Common myeloid progenitor, CD34-positive (primary cell): ENCODE results near the gene PITPNC1.
A peak's percentile ranks its signal among the peaks of the same experiment; 100 is the strongest.

ENCODE experiments used
- CTCF ChIA-PET: fragments of 350-600 bp; sonication (Branson Sonifier 250); formaldehyde crosslinking; loops from one replicate; lab custom pipeline; 2021; ENCODE audit warnings: antibody characterized with exemption; lab: Charles Lee
- POLR2A ChIA-PET: fragments of 350-600 bp; sonication (Branson Sonifier 250); formaldehyde crosslinking; loops from one replicate; lab custom pipeline; 2021; ENCODE audit warnings: antibody characterized with exemption; lab: Charles Lee
- DNase-seq, 3 donors: peaks; one replicate each; pipeline versions ENCODE4 v3.0.0 to v3.0.0-alpha.2; 2013
- H3K27ac ChIP-seq, 2 experiments: 1 replicate in 1 of 2; 2 replicates in 1 of 2; pipeline ENCODE4 v1.7.0; 2013; ENCODE audit warnings: inconsistent platforms in 2 of 2, low read length in 2 of 2, mild to moderate bottlenecking in 2 of 2, low read depth in 1 of 2, moderate library complexity in 1 of 2; ENCODE audit not compliant: severe bottlenecking in 2 of 2, insufficient read depth in 1 of 2, poor library complexity in 1 of 2
- H3K27me3 ChIP-seq, 5 experiments: replicated peaks in 2 of 5; 1 replicate in 3 of 5; 2 replicates in 2 of 5; pipeline versions ENCODE4 v1.6.1 to v1.7.0; 2013; ENCODE audit warnings: low read length in 4 of 5, mild to moderate bottlenecking in 2 of 5, moderate library complexity in 2 of 5, inconsistent platforms in 1 of 5; ENCODE audit not compliant: insufficient read depth in 5 of 5, control insufficient read depth in 4 of 5
- H3K36me3 ChIP-seq, 4 experiments: 1 replicate in 2 of 4; 2 replicates in 2 of 4; pipeline versions ENCODE4 v1.6.1 to v1.7.0; 2013; ENCODE audit warnings: low read length in 3 of 4, control low read depth in 1 of 4, mild to moderate bottlenecking in 1 of 4; ENCODE audit not compliant: control insufficient read depth in 4 of 4, insufficient read depth in 4 of 4
- H3K4me1 ChIP-seq, 4 experiments: 1 replicate in 3 of 4; 2 replicates in 1 of 4; pipeline versions ENCODE4 v1.6.1 to v1.7.1; 2013; ENCODE audit warnings: low read length in 3 of 4, mild to moderate bottlenecking in 3 of 4, control low read depth in 1 of 4, inconsistent platforms in 1 of 4, moderate library complexity in 1 of 4; ENCODE audit not compliant: control insufficient read depth in 4 of 4, insufficient read depth in 4 of 4; ENCODE audit errors: control extremely low read depth in 1 of 4
- H3K4me3 ChIP-seq, 7 experiments: 1 replicate in 4 of 7; 2 replicates in 3 of 7; pipeline versions ENCODE4 v1.5.1 to v1.7.0; 2013; ENCODE audit warnings: mild to moderate bottlenecking in 7 of 7, low read length in 6 of 7, moderate library complexity in 6 of 7, inconsistent platforms in 2 of 7, low read depth in 2 of 7, control low read depth in 1 of 7; ENCODE audit not compliant: insufficient read depth in 4 of 7, control insufficient read depth in 1 of 7; ENCODE audit errors: extremely low read depth in 1 of 7
- H3K9me3 ChIP-seq, 5 experiments: 1 replicate in 4 of 5; 2 replicates in 1 of 5; pipeline versions ENCODE4 v1.6.1 to v1.7.1; 2013; ENCODE audit warnings: low read length in 4 of 5, mild to moderate bottlenecking in 2 of 5, inconsistent platforms in 1 of 5, low read depth in 1 of 5, moderate library complexity in 1 of 5; ENCODE audit not compliant: control insufficient read depth in 4 of 5, insufficient read depth in 2 of 5; ENCODE audit errors: control extremely low read depth in 1 of 5
- WGBS: methylation state at CpG from one replicate; pipeline ENCODE4 v1.1.5; 2013; ENCODE audit not compliant: insufficient coverage; 5-methylcytosine and 5-hydroxymethylcytosine counted together

The PITPNC1 gene

GRCh38 chr17:67659028-67659427 lies 281.9 kb downstream of the PITPNC1 start:
- peaks cover 1 to 17% (median 10%) of the 10 kb centered on the region in 5 experiments for H3K9me3 ChIP-seq
- ChIA-PET CTCF (interaction anchor here (0.5 to 1.0 kb wide), 3 partner anchors 8 to 283 kb away, joined by 3 read pairs; no protein-coding TSS in a partner anchor), POLR2A (no interaction called here)
- H3K27me3 ChIP-seq: no peaks in the 10 kb centered on the region
- no peak overlapping the region for H3K4me3 ChIP-seq
- no peak overlapping the region for H3K27ac ChIP-seq
- no peaks in the 10 kb centered on the region for H3K36me3 ChIP-seq
- WGBS: 100% methylated on average over 1 of the region's 1 CpG
- peak in 2 of 3 donors; percentile 12 to 19 for DNase-seq
- no peaks in the 10 kb centered on the region for H3K4me1 ChIP-seq

GRCh38 chr17:67662712-67663111 lies 285.6 kb downstream of the PITPNC1 start:
- POLR2A ChIA-PET: no interaction called here
- Histone ChIP-seq H3K36me3 (no peaks in the 10 kb centered on the region), H3K9me3 (peaks cover under 1 to 17% (median 10%) of the 10 kb centered on the region in 5 experiments), H3K27me3 (no peaks in the 10 kb centered on the region), H3K27ac (no peak overlapping the region), H3K4me3 (no peak overlapping the region), H3K4me1 (no peaks in the 10 kb centered on the region)
- CTCF ChIA-PET: no interaction called here
- no peak for DNase-seq

DNA sequence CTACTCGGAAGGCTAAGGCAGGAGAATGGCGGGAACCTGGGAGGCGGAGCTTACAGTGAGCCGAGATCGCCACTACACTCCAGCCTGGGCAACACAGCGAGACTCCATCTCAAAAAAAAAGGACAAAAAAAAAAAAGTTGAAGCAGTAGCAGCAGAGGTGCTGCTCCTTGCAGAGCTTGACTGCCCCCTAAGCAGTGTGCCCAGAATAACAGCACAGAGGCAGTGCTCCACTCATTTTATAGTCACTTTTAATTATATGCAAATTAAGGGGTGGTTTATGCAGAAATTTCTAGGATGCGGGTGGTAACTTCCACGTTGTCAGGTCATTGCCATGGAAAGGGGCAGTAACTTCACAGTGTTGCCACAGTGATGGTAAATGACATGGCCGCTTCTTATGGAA lies 286.4 kb downstream of the PITPNC1 start:
- Histone ChIP-seq H3K27ac (no peak overlapping the region), H3K27me3 (no peaks in the 10 kb centered on the region), H3K4me3 (no peak overlapping the region), H3K9me3 (peaks cover 0 to 9% (median 4%) of the 10 kb centered on the region in 5 experiments), H3K36me3 (no peaks in the 10 kb centered on the region), H3K4me1 (no peaks in the 10 kb centered on the region)
- POLR2A ChIA-PET: no interaction called here
- CTCF ChIA-PET: no interaction called here
- DNase-seq: peak in 1 of 3 donors; percentile 2
- 97% methylated on average over 9 of the region's 9 CpGs for WGBS

GRCh38 chr17:67666028-67666427 lies 288.9 kb downstream of the PITPNC1 start:
- no peak overlapping the region for H3K27ac ChIP-seq
- ChIA-PET POLR2A (no interaction called here), CTCF (interaction anchor here (1.1 kb wide), 1 partner anchor 21 kb away, joined by 4 read pairs; no protein-coding TSS in a partner anchor)
- H3K9me3 ChIP-seq: peaks cover 0 to 2% (median 0%) of the 10 kb centered on the region in 5 experiments
- no peaks in the 10 kb centered on the region for H3K4me1 ChIP-seq
- H3K27me3 ChIP-seq: no peaks in the 10 kb centered on the region
- DNase-seq: no peak
- peaks cover 0 to 4% (median 1%) of the 10 kb centered on the region in 4 experiments for H3K36me3 ChIP-seq
- H3K4me3 ChIP-seq: no peak overlapping the region
- WGBS: 100% methylated on average over 3 of the region's 4 CpGs

DNA sequence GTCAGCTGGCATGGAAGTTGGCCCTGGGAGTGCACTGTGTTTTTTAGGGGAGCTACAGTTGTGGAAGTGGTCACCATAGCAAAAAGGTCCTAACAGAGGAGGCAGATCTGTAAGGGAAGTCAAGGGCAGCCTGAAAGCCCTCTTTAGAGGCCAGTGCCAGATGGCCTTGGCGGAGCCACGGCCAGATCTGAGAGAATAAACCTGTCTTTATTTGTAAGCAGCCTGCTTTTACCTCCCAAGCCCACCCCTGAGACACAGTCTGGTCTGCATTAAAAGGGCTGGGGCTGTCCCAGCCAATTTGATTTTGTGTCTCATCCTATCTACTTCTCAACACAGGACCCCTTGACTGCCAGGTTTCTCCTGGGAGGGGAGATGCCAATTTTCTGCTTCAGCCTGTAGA lies 289.6 kb downstream of the PITPNC1 start:
- H3K27ac ChIP-seq: no peak overlapping the region
- no peaks in the 10 kb centered on the region for H3K4me1 ChIP-seq
- POLR2A ChIA-PET: no interaction called here
- DNase-seq: no peak
- 100% methylated on average over 2 of the region's 2 CpGs for WGBS
- H3K4me3 ChIP-seq: no peak overlapping the region
- CTCF ChIA-PET: interaction anchor here (0.7 to 1.1 kb wide), 2 partner anchors 8 to 21 kb away, joined by 3 to 4 read pairs; no protein-coding TSS in a partner anchor
- H3K9me3 ChIP-seq: peaks cover 0 to 2% (median 0%) of the 10 kb centered on the region in 5 experiments
- H3K36me3 ChIP-seq: peaks cover 0 to 4% (median 1%) of the 10 kb centered on the region in 4 experiments
- no peaks in the 10 kb centered on the region for H3K27me3 ChIP-seq

DNA sequence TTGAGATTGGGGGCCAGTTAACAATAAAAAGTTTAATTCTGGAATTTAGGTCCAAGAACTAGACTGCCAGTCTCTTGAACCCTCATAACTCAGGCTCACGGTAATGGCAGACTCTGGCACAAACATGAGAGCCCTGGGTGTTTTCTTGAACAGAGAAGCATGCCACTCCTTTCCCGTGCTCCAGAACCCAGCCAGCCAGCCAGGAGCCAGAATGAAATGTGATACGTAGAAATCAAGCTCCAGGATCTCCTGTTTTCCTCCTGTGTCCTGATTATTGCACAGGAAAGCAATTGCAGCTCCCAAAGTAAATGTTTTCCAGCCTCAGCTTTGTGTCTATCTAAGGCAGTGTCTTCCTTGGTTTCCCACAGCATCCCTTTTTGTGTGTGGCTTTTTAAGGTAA lies 294.4 kb downstream of the PITPNC1 start:
- H3K36me3 ChIP-seq: peaks cover 2 to 7% (median 4%) of the 10 kb centered on the region in 4 experiments
- no peak overlapping the region for H3K4me3 ChIP-seq
- H3K27ac ChIP-seq: no peak overlapping the region
- ChIA-PET POLR2A (no interaction called here), CTCF (no interaction called here)
- H3K4me1 ChIP-seq: no peaks in the 10 kb centered on the region
- DNase-seq: no peak
- no peaks in the 10 kb centered on the region for H3K27me3 ChIP-seq
- 100% methylated on average over 3 of the region's 3 CpGs for WGBS
- H3K9me3 ChIP-seq: no peaks in the 10 kb centered on the region

DNA sequence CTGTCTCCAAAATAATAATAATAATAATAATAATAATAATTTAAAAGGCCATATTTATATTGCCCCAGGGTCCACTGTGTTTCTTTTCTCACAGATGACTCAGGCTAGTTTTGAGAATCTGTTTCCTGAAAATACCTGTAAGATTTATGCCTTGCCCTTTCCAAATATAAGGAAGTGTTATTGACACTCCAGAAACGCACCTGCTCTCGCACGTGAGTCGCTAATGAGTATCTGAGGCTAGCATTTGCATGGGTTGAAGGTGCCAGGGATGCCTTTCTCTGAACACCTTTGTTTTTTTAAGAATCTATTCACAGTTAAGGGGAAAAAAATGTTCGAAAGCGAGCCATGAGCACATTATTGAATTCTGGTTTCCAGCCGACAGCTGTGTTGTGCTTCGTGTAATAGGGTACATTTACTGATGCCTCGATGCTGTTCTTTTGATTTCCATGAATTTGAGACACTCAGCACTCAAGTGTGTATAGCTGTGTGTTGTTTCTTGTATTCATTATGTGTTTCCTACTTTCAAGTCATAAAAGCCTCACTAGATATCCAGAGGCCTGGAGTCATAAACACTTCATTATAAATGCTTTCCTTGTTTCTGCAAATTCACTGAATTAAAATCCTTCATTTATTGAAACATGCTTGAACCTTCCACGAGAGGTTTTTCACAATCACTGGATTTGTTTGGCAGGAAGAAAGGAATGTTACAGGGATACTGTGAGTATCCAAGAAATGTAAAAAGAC lies 295.7 kb downstream of the PITPNC1 start:
- Histone ChIP-seq H3K27me3 (no peaks in the 10 kb centered on the region), H3K27ac (no peak overlapping the region), H3K9me3 (no peaks in the 10 kb centered on the region), H3K36me3 (peaks cover 4 to 7% (median 4%) of the 10 kb centered on the region in 4 experiments), H3K4me3 (no peak overlapping the region), H3K4me1 (no peaks in the 10 kb centered on the region)
- ChIA-PET POLR2A (interaction anchor here (0.5 kb wide), 1 partner anchor 1763 kb away, joined by 3 read pairs; no protein-coding TSS in a partner anchor), CTCF (no interaction called here)
- no peak for DNase-seq
- 90% methylated on average over 8 of the region's 10 CpGs for WGBS
